Placental pericyte (primary cell): ENCODE data around the gene TLL2. TPM values are rescaled to one million over a fixed set of nuclear protein-coding genes. Genes with fewer than 3 reads are reported as not detected.

Source experiments
- total RNA-seq: library from RNA; depleted of rRNA; stranded (reverse); fragments of >200 nt; gene quantifications from 2 replicates; pipeline ENCODE4 v1.2.3, GENCODE V29; 2012

Gene TLL2
- total RNA-seq: not detected in 2 replicates

DNA sequence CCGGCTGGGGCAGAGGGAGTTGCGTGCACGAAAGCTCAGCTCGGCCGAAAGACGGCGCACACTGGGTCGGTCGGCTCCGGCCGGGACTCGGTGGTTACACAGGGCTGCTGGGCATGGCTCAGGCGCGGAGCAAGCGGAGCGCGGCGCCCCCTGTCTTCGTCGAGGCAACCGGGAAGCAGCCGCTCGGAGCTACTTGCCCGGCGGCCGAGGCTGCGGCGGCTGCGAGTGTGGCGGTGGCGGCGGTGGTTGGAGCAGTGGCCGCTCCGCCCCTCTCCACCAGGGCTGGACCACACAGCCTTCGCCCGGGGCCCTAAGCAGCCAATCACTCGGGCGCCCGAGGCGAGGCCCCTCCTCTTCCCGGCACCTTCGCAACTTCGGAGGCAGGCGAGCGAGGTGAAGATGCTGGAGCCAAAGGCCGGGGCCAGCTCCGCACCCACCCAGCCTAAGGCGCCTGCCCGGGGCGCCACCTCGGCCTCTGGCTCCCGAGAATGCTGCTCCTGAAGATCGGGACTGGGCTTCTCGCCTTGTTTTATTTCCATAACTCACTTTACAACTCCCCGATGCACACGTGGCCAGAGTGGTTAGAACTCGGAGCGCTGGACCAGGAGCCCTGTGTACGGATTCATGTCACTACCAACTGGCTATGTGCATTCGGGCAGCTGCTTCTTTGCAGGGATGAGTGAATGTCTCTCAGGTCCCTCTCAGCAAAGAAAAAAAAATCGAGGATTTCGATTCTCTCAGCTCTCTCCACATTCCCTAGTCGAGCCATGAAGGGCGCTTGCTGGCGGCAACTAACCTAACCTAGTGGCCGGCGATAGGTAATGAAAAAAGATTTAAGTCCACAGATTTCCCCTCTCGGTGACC, at the start of gene TLL2:
Gene TLL2 (minus strand): TSS at position 229 of the 864 bp plus-strand sequence. CDS start 241 bp downstream, outside the sequence.

GRCh38 chr10:96358851-96359540, 154.7 kb downstream of the TLL2 start, which contains the start of gene OPALIN:
TSS of gene OPALIN (minus strand) at chr10:96359002. CDS start at chr10:96358896, 106 bp downstream.

Other genes starting within 250 kb of the TLL2 start
- gene BLNK, start 242.4 kb downstream of the TLL2 start, total RNA-seq: not detected in 2 replicates
- not detected in 2 replicates for gene DNTT, start 209.5 kb downstream of the TLL2 start, total RNA-seq
- gene OPALIN, start 154.9 kb downstream of the TLL2 start, total RNA-seq: not detected in 2 replicates
- 125 and 179 TPM in 2 replicates for gene TM9SF3, start 73.1 kb upstream of the TLL2 start, total RNA-seq
- gene PIK3AP1, start 206.6 kb upstream of the TLL2 start, total RNA-seq: under 0.01 and 0.43 TPM in 2 replicates